HepG2 (cell line): ENCODE measurements around the gene LSM12. TPM values are rescaled to one million over a fixed set of nuclear protein-coding genes. Genes with fewer than 3 reads are reported as not detected.

Source experiments
- ATAC-seq: fragments of 200-7000 bp; cut with Tn5 transposase; 3 replicates; pipeline ENCODE4 v1.9.1; 2020; ENCODE audit warnings: mild to moderate bottlenecking, moderate library complexity
- BruUV-seq: library from RNA; stranded (reverse); fragments of 400-500 nt; replicated peaks from 2 replicates; lab custom pipeline; 2021; lab: Mats Ljungman, UMichigan
- CTCF ChIA-PET: fragments of 300-600 bp; formaldehyde crosslinking; extraction: SDS; loops from one replicate; lab custom pipeline; 2021; ENCODE audit warnings: low total read pairs, inconsistent platforms, low intra/inter-chr PET ratio; lab: Yijun Ruan, JAX
- POLR2A ChIA-PET: fragments of 350-600 bp; sonication (Branson Sonifier 250); formaldehyde crosslinking; loops from one replicate; lab custom pipeline; 2020; ENCODE audit warnings: antibody characterized with exemption, inconsistent platforms; lab: Yijun Ruan, JAX
- DNase-seq: peaks from one replicate; pipeline ENCODE4 v3.0.0-alpha.2; 2015; ENCODE audit warnings: low spot score
- FAIRE-seq: peaks from 3 replicates; lab custom pipeline; 2011; peaks lifted over from hg19 to GRCh38; lab: Jason Lieb, UNC
- H2AFZ ChIP-seq: one replicate; pipeline ENCODE4 v1.6.1; 2011; ENCODE audit warnings: low read length, inconsistent platforms
- H3K27ac ChIP-seq: fragments of 300-600 bp; 3 replicates; pipeline ENCODE4 v1.8.0; 2011; ENCODE audit warnings: mixed run types, mild to moderate bottlenecking, mixed read lengths, low read length, inconsistent platforms; ENCODE audit not compliant: insufficient read depth; ENCODE audit errors: extremely low read length
- H3K27me3 ChIP-seq, 2 experiments: fragments of 200-600 bp in 1 of 2; 2 replicates in 1 of 2; 3 replicates in 1 of 2; pipeline versions ENCODE4 v1.6.0 to v1.8.0; 2011; ENCODE audit warnings: low read length in 2 of 2, mild to moderate bottlenecking in 2 of 2, moderate library complexity in 2 of 2, inconsistent platforms in 1 of 2; ENCODE audit not compliant: insufficient read depth in 2 of 2, control insufficient read depth in 1 of 2
- H3K36me3 ChIP-seq, 2 experiments: fragments of 200-600 bp in 1 of 2; replicated peaks in 1 of 2; 2 replicates in 1 of 2; 3 replicates in 1 of 2; pipeline versions ENCODE4 v1.5.1 to v1.8.0; 2011; ENCODE audit warnings: low read length in 2 of 2, inconsistent platforms in 1 of 2; ENCODE audit not compliant: insufficient read depth in 2 of 2, control insufficient read depth in 1 of 2
- H3K4me1 ChIP-seq: 2 replicates; pipeline ENCODE4 v1.5.1; 2012; ENCODE audit warnings: low read length, inconsistent platforms; ENCODE audit not compliant: insufficient read depth
- H3K4me2 ChIP-seq: 2 replicates; pipeline ENCODE4 v1.6.0; 2011; ENCODE audit warnings: low read depth, low read length, inconsistent platforms
- H3K4me3 ChIP-seq, 3 experiments: fragments of 200-600 bp in 1 of 3; sonication (generic), shearing (Covaris generic) in 1 of 3; replicated peaks in 1 of 3; 2 replicates each; pipeline ENCODE4 v1.5.1; 2011 to 2016; ENCODE audit warnings: low read length in 3 of 3, inconsistent platforms in 2 of 3, low read depth in 2 of 3, mild to moderate bottlenecking in 2 of 3, control low read depth in 1 of 3, mixed read lengths in 1 of 3; ENCODE audit not compliant: insufficient read depth in 1 of 3
- H3K79me2 ChIP-seq: one replicate; pipeline ENCODE4 v1.6.1; 2011; ENCODE audit warnings: low read length, inconsistent platforms; ENCODE audit not compliant: insufficient read depth
- H3K9ac ChIP-seq: 2 replicates; pipeline ENCODE4 v1.6.0; 2011; ENCODE audit warnings: mild to moderate bottlenecking, low read depth, low read length, inconsistent platforms; ENCODE audit not compliant: insufficient read depth
- H3K9me3 ChIP-seq: 2 replicates; pipeline ENCODE4 v1.5.1; 2012; ENCODE audit warnings: mild to moderate bottlenecking, low read length
- H4K20me1 ChIP-seq: 2 replicates; pipeline ENCODE4 v1.6.0; 2011; ENCODE audit warnings: inconsistent platforms, mild to moderate bottlenecking, low read length, moderate library complexity; ENCODE audit not compliant: insufficient read depth
- CENPT ChIP-seq: sonication (generic); formaldehyde crosslinking; IDR thresholded peaks from 2 replicates; pipeline ENCODE4 v1.8.0; 2022; ENCODE audit warnings: low read depth, mild to moderate bottlenecking, moderate library complexity, missing genetic modification reagents
- ELF3 ChIP-seq: IDR thresholded peaks from 2 replicates; pipeline ENCODE4 v1.6.1; 2016; ENCODE audit warnings: missing genetic modification reagents, missing compliant biosample characterization
- FLYWCH1 ChIP-seq: sonication (generic); formaldehyde crosslinking; IDR thresholded peaks from 2 replicates; pipeline ENCODE4 v1.8.1; 2023; ENCODE audit warnings: mild to moderate bottlenecking, missing genetic modification reagents
- GZF1 ChIP-seq: sonication (generic); formaldehyde crosslinking; IDR thresholded peaks from 2 replicates; pipeline ENCODE4 v1.5.1; 2020; ENCODE audit warnings: mild to moderate bottlenecking, missing genetic modification reagents
- HOXA3 ChIP-seq: sonication (generic); formaldehyde crosslinking; IDR thresholded peaks from 2 replicates; pipeline ENCODE4 v1.5.0; 2020; ENCODE audit warnings: missing genetic modification reagents
- IKZF4 ChIP-seq: sonication (generic); formaldehyde crosslinking; IDR thresholded peaks from 2 replicates; pipeline ENCODE4 v1.5.1; 2020; ENCODE audit warnings: borderline replicate concordance, mild to moderate bottlenecking, low read depth, missing genetic modification reagents; ENCODE audit errors: not compliant biosample characterization
- KDM1A ChIP-seq: IDR thresholded peaks from 2 replicates; pipeline ENCODE4 v1.6.1; 2016; ENCODE audit warnings: missing compliant biosample characterization
- KLF11 ChIP-seq: IDR thresholded peaks from 2 replicates; pipeline ENCODE4 v1.6.1; 2016; ENCODE audit warnings: missing compliant biosample characterization
- KLF12 ChIP-seq: sonication (generic); formaldehyde crosslinking; IDR thresholded peaks from 2 replicates; pipeline ENCODE4 v1.4.0; 2020; ENCODE audit warnings: missing genetic modification reagents, borderline replicate concordance
- MED13 ChIP-seq: sonication (generic); formaldehyde crosslinking; IDR thresholded peaks from 2 replicates; pipeline ENCODE4 v1.5.0; 2020; ENCODE audit warnings: missing genetic modification reagents
- MIER2 ChIP-seq: IDR thresholded peaks from 2 replicates; pipeline ENCODE4 v1.6.1; 2016; ENCODE audit warnings: missing biosample characterization, missing genetic modification reagents
- RBM39 ChIP-seq: fragments of 200-400 bp; formaldehyde crosslinking; IDR thresholded peaks from one replicate; pipeline ENCODE4 v1.6.1; 2018; ENCODE audit warnings: antibody characterized with exemption, mild to moderate bottlenecking, low read depth, low read length; ENCODE audit not compliant: poor library complexity, severe bottlenecking
- RORA ChIP-seq: sonication (generic); formaldehyde crosslinking; IDR thresholded peaks from 2 replicates; pipeline ENCODE4 v1.5.0; 2020; ENCODE audit warnings: mild to moderate bottlenecking, missing genetic modification reagents, moderate library complexity
- TBL1XR1 ChIP-seq: fragments of 150-350 bp; IDR thresholded peaks from 2 replicates; pipeline ENCODE4 v1.6.1; 2014; ENCODE audit warnings: borderline replicate concordance, low read length; ENCODE audit not compliant: partially characterized antibody
- YEATS4 ChIP-seq: sonication (generic); formaldehyde crosslinking; IDR thresholded peaks from 2 replicates; pipeline ENCODE4 v1.4.0; 2020; ENCODE audit warnings: missing genetic modification reagents, borderline replicate concordance
- ZFP82 ChIP-seq: sonication (generic); formaldehyde crosslinking; IDR thresholded peaks from 2 replicates; pipeline ENCODE4 v1.5.1; 2020; ENCODE audit warnings: mild to moderate bottlenecking, missing genetic modification reagents, borderline replicate concordance
- ZMYM3 ChIP-seq: sonication (generic); formaldehyde crosslinking; IDR thresholded peaks from 2 replicates; pipeline ENCODE4 v1.5.1; 2020; ENCODE audit warnings: mild to moderate bottlenecking, missing genetic modification reagents
- ZNF121 ChIP-seq: sonication (generic); formaldehyde crosslinking; IDR thresholded peaks from 2 replicates; pipeline ENCODE4 v1.5.0; 2020; ENCODE audit warnings: mild to moderate bottlenecking, missing genetic modification reagents
- ZNF207 ChIP-seq: fragments of 450-650 bp; IDR thresholded peaks from 2 replicates; pipeline ENCODE4 v1.6.1; 2016; ENCODE audit warnings: antibody characterized with exemption, borderline replicate concordance
- ZNF224 ChIP-seq: sonication (generic); formaldehyde crosslinking; IDR thresholded peaks from 2 replicates; pipeline ENCODE4 v1.5.0; 2020; ENCODE audit warnings: mild to moderate bottlenecking, missing genetic modification reagents
- ZNF382 ChIP-seq: sonication (generic); formaldehyde crosslinking; IDR thresholded peaks from 2 replicates; pipeline ENCODE4 v1.5.0; 2020; ENCODE audit warnings: missing genetic modification reagents, mild to moderate bottlenecking, borderline replicate concordance
- ZNF629 ChIP-seq: sonication (generic); formaldehyde crosslinking; conservative IDR thresholded peaks from 2 replicates; pipeline ENCODE4 v1.5.0; 2020; ENCODE audit warnings: missing genetic modification reagents
- WGBS: methylation state at CpG from one replicate; pipeline ENCODE4 v1.1.6; 2017; ENCODE audit warnings: low lambda C conversion rate; 5-methylcytosine and 5-hydroxymethylcytosine counted together
- in situ Hi-C: cut with HindIII; loops from 2 replicates; pipeline ENCODE4 v1.10.0; 2017; ENCODE audit warnings: low pct_unique_long_range_greater_than_20kb; ENCODE audit not compliant: extremely low pct_ligation_motif_present
- intact Hi-C: fragments of 100-400 bp; cut with micrococcal nuclease; formaldehyde crosslinking; loops from one replicate; pipeline ENCODE4 v1.10.0; 2022; ENCODE audit not compliant: unreplicated experiment
- polyA plus RNA-seq, 8 experiments: library from polyadenylated mRNA; depleted of rRNA in 3 of 8; stranded (reverse) in 7 of 8; unstranded in 1 of 8; fragments of >200 nt; fragmentation: Illumina TruSeq in 4 of 8; extraction: Trizol in 4 of 8; gene quantifications; 2 replicates each; pipeline versions ENCODE4 v1.2.1 to v1.2.3, GENCODE V29; 2011 to 2016; ENCODE audit warnings: low read depth in 4 of 8, missing spikeins in 1 of 8, mixed read lengths in 1 of 8; ENCODE audit not compliant: insufficient read depth in 1 of 8
- total RNA-seq, 5 experiments: library from RNA; depleted of rRNA; stranded (reverse); fragments of >200 nt; fragmentation: Illumina TruSeq; extraction: Trizol; gene quantifications; 2 replicates each; pipeline ENCODE4 v1.2.3, GENCODE V29; 2016; ENCODE audit warnings: low read depth in 1 of 5
- TF ChIP-seq, protein P1 (sequence below): sonication (generic); formaldehyde crosslinking; IDR thresholded peaks from 2 replicates; pipeline ENCODE4 v1.4.0; 2020; ENCODE audit warnings: missing genetic modification reagents

Gene LSM12
- total and polyA plus RNA-seq, 2 of the 13 experiments (the other 11 are each of a cell fraction or from before 2014, with no cell fraction given): 52.8 to 55.7 TPM

DNA sequence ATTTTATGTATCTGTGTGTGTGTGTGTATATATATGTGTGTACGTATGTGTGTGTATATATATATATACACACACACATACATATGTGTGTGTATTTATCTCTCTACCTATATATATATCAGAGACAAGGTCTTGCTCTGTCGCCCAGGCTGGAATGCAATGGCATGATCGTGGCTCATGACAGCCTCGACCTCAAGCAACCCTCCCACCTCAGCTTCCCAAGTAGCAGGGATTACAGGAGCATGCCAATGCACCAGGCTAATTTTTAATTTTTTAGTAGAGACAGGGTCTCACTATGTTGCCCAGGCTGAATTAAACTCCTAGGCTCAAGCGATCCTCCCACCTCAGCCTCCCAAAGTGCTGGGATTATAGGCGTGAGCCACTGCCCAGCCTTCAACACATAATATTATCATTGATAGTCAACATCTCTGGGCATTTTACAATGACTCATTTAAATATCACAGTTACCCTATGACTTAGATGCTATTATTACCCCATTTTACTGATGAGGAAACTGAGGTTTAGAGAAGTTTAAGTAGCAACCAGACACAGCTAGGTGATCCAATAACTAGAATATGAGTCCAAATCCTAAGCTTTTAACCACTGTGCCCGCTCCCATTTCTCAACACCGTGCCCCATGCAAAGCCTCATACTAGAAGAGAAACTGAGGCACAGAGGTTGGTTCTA lies 28.4 kb upstream of the LSM12 start:
- no peaks in the 10 kb centered on the region for H3K9me3 ChIP-seq

More for the DNA sequence above, 28.4 kb upstream of the LSM12 start:
- Histone ChIP-seq H3K4me3 (no peak overlapping the region), H3K9ac (peak overlapping the region; percentile 80; the same call in 1 of the 2 replicates), H3K79me2 (peaks cover 11% of the 10 kb centered on the region), H2AFZ (no peak overlapping the region), H3K27ac (peak overlapping the region; percentile 94), H3K4me2 (peak overlapping the region; percentile 87; the same call in 1 of the 2 replicates), H3K4me1 (peaks cover 47% of the 10 kb centered on the region), H3K36me3 (peaks cover 15 to 25% of the 10 kb centered on the region in 2 experiments), H4K20me1 (peaks cover 7% of the 10 kb centered on the region; the same call in 1 of the 2 replicates), H3K27me3 (no peaks in the 10 kb centered on the region)
- TF ChIP-seq ZNF629 (CRISPR knock-in tag) (peak; percentile 91), ZNF207 (no peak), ZNF224 (no peak), ZFP82 (CRISPR knock-in tag) (no peak), HOXA3 (CRISPR knock-in tag) (no peak), ZMYM3 (0 out of 2 replicates have a peak, but pooled peaks have one; percentile 60), FLYWCH1 (CRISPR knock-in tag) (no peak), KLF11 (CRISPR knock-in tag) (no peak), ELF3 (CRISPR knock-in tag) (no peak), RBM39 (no peak), KDM1A (0 out of 2 replicates have a peak, but pooled peaks have one; percentile 11), ZNF382 (CRISPR knock-in tag) (no peak), RORA (CRISPR knock-in tag) (no peak), CENPT (no peak), ZNF121 (CRISPR knock-in tag) (0 out of 2 replicates have a peak, but pooled peaks have one; percentile 38), MIER2 (CRISPR knock-in tag) (no peak), YEATS4 (CRISPR knock-in tag) (no peak), IKZF4 (CRISPR knock-in tag) (no peak), TBL1XR1 (no peak), GZF1 (CRISPR knock-in tag) (no peak), KLF12 (CRISPR knock-in tag) (no peak), MED13 (CRISPR knock-in tag) (no peak)
- TF ChIP-seq, protein P1, sequence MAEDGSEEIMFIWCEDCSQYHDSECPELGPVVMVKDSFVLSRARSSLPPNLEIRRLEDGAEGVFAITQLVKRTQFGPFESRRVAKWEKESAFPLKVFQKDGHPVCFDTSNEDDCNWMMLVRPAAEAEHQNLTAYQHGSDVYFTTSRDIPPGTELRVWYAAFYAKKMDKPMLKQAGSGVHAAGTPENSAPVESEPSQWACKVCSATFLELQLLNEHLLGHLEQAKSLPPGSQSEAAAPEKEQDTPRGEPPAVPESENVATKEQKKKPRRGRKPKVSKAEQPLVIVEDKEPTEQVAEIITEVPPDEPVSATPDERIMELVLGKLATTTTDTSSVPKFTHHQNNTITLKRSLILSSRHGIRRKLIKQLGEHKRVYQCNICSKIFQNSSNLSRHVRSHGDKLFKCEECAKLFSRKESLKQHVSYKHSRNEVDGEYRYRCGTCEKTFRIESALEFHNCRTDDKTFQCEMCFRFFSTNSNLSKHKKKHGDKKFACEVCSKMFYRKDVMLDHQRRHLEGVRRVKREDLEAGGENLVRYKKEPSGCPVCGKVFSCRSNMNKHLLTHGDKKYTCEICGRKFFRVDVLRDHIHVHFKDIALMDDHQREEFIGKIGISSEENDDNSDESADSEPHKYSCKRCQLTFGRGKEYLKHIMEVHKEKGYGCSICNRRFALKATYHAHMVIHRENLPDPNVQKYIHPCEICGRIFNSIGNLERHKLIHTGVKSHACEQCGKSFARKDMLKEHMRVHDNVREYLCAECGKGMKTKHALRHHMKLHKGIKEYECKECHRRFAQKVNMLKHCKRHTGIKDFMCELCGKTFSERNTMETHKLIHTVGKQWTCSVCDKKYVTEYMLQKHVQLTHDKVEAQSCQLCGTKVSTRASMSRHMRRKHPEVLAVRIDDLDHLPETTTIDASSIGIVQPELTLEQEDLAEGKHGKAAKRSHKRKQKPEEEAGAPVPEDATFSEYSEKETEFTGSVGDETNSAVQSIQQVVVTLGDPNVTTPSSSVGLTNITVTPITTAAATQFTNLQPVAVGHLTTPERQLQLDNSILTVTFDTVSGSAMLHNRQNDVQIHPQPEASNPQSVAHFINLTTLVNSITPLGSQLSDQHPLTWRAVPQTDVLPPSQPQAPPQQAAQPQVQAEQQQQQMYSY: no peak
- WGBS: 94% methylated on average over 8 of the region's 8 CpGs
- BruUV-seq: no TSS peak
- intact Hi-C loops: no loop called here
- in situ Hi-C loops: no loop called here
- ATAC-seq (no peak), DNase-seq (no peak), FAIRE-seq (no peak)
- ChIA-PET POLR2A (interaction anchor here (1.0 to 3.1 kb wide), 6 partner anchors 13 to 92 kb away, joined by 4 to 23 read pairs (median 14); partner anchors contain the start of genes G6PC3, HDAC5, LSM12 and TMUB2), CTCF (interaction anchor here (1.0 to 2.4 kb wide), 3 partner anchors 11 to 21 kb away, joined by 3 to 17 read pairs (median 3); no protein-coding TSS in a partner anchor)
